PFSK-1 (cell line): ENCODE data around the gene EPAS1.

Experiments used
- FOXP2 ChIP-seq: optimal IDR thresholded peaks from 2 replicates; pipeline ENCODE3; 2011; ENCODE audit warnings: borderline replicate concordance, control low read depth, inconsistent platforms; ENCODE audit not compliant: insufficient read depth; ENCODE audit errors: extremely low read length, extremely low read depth
- POLR2AphosphoS5 ChIP-seq: IDR thresholded peaks from 2 replicates; pipeline ENCODE4 v1.6.1; 2012; ENCODE audit warnings: low read depth, mild to moderate bottlenecking, control low read depth, low read length, moderate library complexity
- REST ChIP-seq, 2 experiments: IDR thresholded peaks; 2 replicates each; pipeline versions ENCODE4 v1.6.1 to v1.8.0; 2011 to 2012; ENCODE audit warnings: low read depth in 2 of 2, low read length in 2 of 2, control low read depth in 1 of 2, inconsistent platforms in 1 of 2, mild to moderate bottlenecking in 1 of 2, moderate library complexity in 1 of 2; ENCODE audit not compliant: insufficient read depth in 1 of 2
- SIN3A ChIP-seq: IDR thresholded peaks from 2 replicates; pipeline ENCODE4 v1.6.1; 2012; ENCODE audit warnings: mild to moderate bottlenecking, low read length, moderate library complexity, borderline replicate concordance; ENCODE audit not compliant: insufficient read depth
- TAF1 ChIP-seq: IDR thresholded peaks from 2 replicates; pipeline ENCODE4 v1.6.1; 2012; ENCODE audit warnings: low read length, control low read depth, borderline replicate concordance; ENCODE audit not compliant: insufficient read depth

Gene EPAS1

DNA sequence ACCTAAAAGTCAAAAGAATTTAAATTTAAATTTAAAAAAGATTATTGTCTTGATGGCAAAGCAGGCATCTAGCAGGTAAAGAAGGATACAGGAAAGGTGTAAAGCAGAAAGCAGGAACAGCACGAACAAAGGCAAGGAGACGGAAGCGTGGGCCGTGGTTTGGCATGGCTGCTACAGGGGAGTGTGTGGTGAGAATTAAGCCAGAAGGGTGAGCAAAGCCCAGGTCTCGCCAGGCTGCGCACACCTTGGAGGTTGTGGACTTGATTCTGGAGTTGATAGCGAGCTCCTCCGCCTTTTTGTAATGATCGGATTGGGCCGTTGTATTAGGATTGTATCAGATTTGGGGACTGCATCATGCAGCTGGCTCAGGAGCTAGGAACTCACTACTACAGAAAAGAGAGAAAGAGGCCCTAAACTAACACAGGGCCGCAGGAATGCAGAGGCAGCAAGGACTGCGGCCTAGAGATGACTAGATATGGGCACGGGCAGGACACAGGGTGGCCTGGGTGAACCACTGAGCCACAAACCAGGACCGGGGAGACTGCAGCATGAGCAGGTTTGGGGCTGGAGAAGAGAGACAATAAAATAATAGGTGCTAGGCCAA, 110.7 kb downstream of the EPAS1 start:
- no peak for TF ChIP-seq REST (IDR thresholded peaks at IDR 0.05; ENCODE audit: insufficient read depth in 1 of 2, low read depth in 2 of 2, low read length in 2 of 2)
- no peak for TF ChIP-seq SIN3A
- TF ChIP-seq FOXP2: no peak
- no peak for TF ChIP-seq TAF1
- no peak for TF ChIP-seq POLR2AphosphoS5

- TF ChIP-seq REST (IDR thresholded peaks at IDR 0.05; ENCODE audit: insufficient read depth in 1 of 2, low read depth in 2 of 2, low read length in 2 of 2) (no peak), TAF1 (no peak), SIN3A (no peak), POLR2AphosphoS5 (no peak), FOXP2 (no peak)
These were observed 112.5 kb downstream of the EPAS1 start for GRCh38 chr2:46409756-46410155.

GRCh38 chr2:46410273-46411244, 113.4 kb downstream of the EPAS1 start:
- TF ChIP-seq POLR2AphosphoS5: no peak
- TF ChIP-seq FOXP2: no peak
- TF ChIP-seq SIN3A: no peak
- no peak for TF ChIP-seq REST (IDR thresholded peaks at IDR 0.05; ENCODE audit: insufficient read depth in 1 of 2, low read depth in 2 of 2, low read length in 2 of 2)
- no peak for TF ChIP-seq TAF1

DNA sequence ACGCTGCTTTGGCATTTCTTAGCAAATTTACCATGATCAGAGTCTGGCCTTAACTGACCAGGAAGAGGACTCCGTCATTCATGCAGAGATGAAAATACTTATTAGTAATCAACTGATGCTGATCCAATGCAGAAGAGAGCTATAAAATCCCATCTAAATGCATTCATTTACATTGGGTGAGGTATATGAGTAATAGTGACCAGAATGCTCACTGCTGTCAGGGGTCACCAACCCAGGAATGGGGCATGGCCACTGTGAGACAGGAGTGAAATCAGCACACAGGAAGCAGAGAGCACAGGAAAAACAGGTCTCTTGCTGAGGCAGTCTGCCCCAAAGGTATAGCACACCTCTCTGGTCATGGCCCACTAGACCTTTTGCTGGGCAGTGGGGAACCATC, 114.0 kb downstream of the EPAS1 start:
- TF ChIP-seq REST (IDR thresholded peaks at IDR 0.05; ENCODE audit: insufficient read depth in 1 of 2, low read depth in 2 of 2, low read length in 2 of 2) (no peak), TAF1 (no peak), SIN3A (no peak), FOXP2 (no peak), POLR2AphosphoS5 (no peak)
